ENCODE measurements around the gene BRD7. TPM values are rescaled to one million over a fixed set of nuclear protein-coding genes. Genes with fewer than 3 reads are reported as not detected.
A peak's percentile ranks its signal among the peaks of the same experiment; 100 is the strongest.

Gene BRD7
- total RNA-seq, 2 experiments from 2014 or later, result 93.3 to 101 TPM

DNA sequence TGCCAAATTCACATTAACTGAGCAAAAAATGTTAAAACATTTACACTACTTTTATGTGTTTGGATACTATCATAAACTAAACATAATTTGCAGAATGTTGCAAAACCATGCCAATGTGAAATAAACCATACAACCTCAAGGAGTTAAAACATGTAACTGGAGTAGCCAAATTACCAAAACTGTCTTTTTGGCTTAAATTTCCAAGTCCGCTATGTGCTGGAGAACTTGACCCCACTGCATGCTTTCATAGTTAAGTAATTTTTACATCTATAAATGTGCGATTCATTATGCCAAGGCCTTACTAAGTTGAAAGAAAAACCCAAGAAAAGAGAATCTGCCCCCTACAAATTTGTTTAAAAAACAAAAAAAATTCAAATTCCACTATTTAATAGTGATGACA, 28.2 kb downstream of the BRD7 start:
- peaks cover 56% of the 10 kb centered on the region for H3K4me1 Mint-ChIP-seq
- H3K27ac Mint-ChIP-seq, result peak overlapping the region; percentile 51
- no peak for DNase-seq
- CTCF ChIA-PET, result interaction anchor here (1.0 to 7.2 kb wide), 5 partner anchors 13 to 466 kb away, joined by 3 to 98 read pairs (median 11); partner anchors contain the start of gene CNEP1R1
- H3K9me3 Mint-ChIP-seq, result peaks cover 2% of the 10 kb centered on the region
- H3K36me3 Mint-ChIP-seq (ENCODE audit: low read depth), result peaks cover 65% of the 10 kb centered on the region
- no peak overlapping the region for H3K4me3 Mint-ChIP-seq
- POLR2A ChIA-PET, result interaction anchor here (2.1 to 6.8 kb wide), 4 partner anchors 13 to 124 kb away, joined by 6 to 165 read pairs (median 62); no protein-coding TSS in a partner anchor
- no peaks in the 10 kb centered on the region for H3K27me3 Mint-ChIP-seq

DNA sequence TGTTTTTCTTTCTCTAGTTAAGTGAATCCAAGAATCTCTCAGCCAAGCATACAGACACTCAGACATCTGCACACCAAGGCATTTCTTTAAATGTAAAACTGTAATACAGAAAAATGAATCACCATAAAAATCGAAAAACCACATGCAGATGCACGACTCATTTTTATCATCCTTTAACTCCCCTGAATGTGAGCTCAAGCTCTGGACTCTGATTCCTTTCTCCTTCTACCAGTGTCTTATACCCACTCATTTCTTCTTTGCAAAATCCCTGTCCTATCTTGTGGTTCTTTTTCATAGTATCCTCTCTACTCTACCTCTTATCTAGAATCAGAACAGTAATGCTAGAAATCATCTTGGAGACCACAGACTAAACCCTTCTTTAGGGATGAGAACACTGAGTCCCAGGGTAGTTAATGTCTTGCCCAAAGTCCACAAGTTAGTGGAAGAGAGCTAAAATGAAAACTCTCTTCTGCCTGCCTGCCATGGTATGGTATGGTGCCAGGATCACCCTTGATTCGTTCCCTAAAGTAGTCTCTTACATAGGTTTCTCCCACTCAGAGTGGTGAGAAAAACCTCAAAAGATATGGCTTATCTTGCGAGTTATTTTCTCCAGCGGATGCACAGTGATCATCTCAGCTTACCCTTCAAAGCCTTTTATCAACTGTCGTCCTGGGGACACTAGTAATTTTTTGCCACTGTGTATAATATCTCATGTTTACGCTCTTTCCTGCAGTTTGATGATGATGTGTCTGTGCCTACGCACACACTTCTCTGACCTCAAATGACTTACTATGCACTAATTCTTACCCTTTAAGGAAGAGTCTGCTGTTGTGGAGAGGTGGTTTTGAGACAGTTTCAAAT, 30.2 kb downstream of the BRD7 start:
- H3K36me3 Mint-ChIP-seq (ENCODE audit: low read depth), result peaks cover 64% of the 10 kb centered on the region
- peak; percentile 50 for DNase-seq
- peaks cover 72% of the 10 kb centered on the region for H3K4me1 Mint-ChIP-seq
- H3K27me3 Mint-ChIP-seq, result no peaks in the 10 kb centered on the region
- ChIA-PET POLR2A (interaction anchor here (0.7 to 6.8 kb wide), 24 partner anchors 12 to 468 kb away, joined by 3 to 165 read pairs (median 5); partner anchors contain the start of genes ADCY7, BRD7, CNEP1R1 and CYLD), CTCF (interaction anchor here (0.8 to 7.2 kb wide), 9 partner anchors 11 to 468 kb away, joined by 3 to 98 read pairs (median 5); partner anchors contain the start of gene CNEP1R1)
- no peaks in the 10 kb centered on the region for H3K9me3 Mint-ChIP-seq
- H3K27ac Mint-ChIP-seq, result peak overlapping the region; percentile 95
- H3K4me3 Mint-ChIP-seq, result peak overlapping the region; percentile 59

DNA sequence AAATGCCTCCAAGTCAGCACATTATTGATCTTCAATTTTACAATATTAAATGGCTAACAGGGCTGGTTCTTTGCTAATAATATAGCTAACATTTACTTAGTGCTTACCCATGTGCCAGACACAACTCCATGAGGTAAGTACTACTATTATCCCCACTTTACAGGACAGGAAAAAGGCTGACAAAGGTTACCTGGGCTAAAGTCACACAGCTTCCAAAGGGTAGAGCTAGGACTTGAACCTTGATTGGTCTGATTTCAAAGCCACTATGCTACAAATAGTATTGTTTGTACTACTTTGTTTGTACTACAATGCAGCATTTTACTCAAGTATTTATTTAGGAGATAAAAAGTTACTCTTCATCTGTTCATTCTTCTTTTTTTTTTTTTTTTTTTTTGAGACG, 31.9 kb downstream of the BRD7 start:
- ChIA-PET CTCF (interaction anchor here (0.7 to 7.2 kb wide), 5 partner anchors 9 to 328 kb away, joined by 3 to 98 read pairs (median 6); no protein-coding TSS in a partner anchor), POLR2A (interaction anchor here (0.7 to 6.8 kb wide), 8 partner anchors 10 to 409 kb away, joined by 3 to 165 read pairs (median 22); partner anchors contain the start of gene ADCY7)
- Mint-ChIP-seq H3K27me3 (no peaks in the 10 kb centered on the region), H3K4me1 (peaks cover 78% of the 10 kb centered on the region), H3K36me3 (ENCODE audit: low read depth) (peaks cover 65% of the 10 kb centered on the region), H3K27ac (peak overlapping the region; percentile 95), H3K9me3 (no peaks in the 10 kb centered on the region), H3K4me3 (no peak overlapping the region)
- DNase-seq, result no peak

DNA sequence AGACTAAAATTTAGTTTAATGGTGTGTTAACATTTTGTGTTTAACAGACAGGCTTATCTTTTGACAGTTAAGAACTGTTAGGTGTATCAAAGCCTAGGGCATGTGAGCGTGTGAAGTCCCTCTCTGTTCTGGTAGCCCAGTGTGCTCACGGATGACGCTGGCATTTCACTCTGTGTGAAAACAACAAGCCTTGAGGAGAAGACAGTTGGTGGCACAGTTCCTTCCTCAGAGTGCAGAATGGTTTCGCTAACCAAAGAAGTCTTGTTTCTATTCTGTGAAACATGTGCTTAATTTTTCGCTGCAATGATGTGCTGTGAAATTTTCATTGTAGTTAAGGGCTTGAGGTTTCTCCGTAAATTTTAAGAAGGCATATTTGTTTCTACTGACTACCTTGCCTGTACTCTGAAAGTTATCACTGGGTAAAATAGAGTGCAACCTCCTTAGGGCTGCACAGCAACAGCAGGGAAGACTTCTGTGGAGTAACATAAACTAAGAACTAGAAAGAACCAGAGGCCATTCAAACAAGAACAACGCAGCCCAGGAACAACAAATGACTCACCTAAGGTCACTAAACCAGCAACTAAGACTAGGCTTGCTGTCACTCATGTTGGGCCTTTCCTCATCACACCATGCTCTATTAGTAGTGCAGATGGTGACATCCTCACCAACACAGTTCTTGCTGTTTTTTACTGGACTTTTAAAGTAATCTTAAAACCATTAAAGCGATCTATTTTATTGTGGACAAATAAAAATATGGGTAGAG, 33.4 kb downstream of the BRD7 start:
- peaks cover 82% of the 10 kb centered on the region for H3K4me1 Mint-ChIP-seq
- no peaks in the 10 kb centered on the region for H3K9me3 Mint-ChIP-seq
- H3K27ac Mint-ChIP-seq, result peak overlapping the region; percentile 95
- H3K27me3 Mint-ChIP-seq, result no peaks in the 10 kb centered on the region
- H3K36me3 Mint-ChIP-seq (ENCODE audit: low read depth), result peaks cover 67% of the 10 kb centered on the region
- POLR2A ChIA-PET, result interaction anchor here (1.0 to 6.8 kb wide), 4 partner anchors 9 to 90 kb away, joined by 3 to 165 read pairs (median 3); partner anchors contain the start of gene ADCY7
- DNase-seq, result peak; percentile 66
- CTCF ChIA-PET, result no interaction called here
- peak overlapping the region; percentile 29 for H3K4me3 Mint-ChIP-seq

- Mint-ChIP-seq H3K4me1 (peaks cover 85% of the 10 kb centered on the region), H3K4me3 (peak overlapping the region; percentile 11), H3K27me3 (no peaks in the 10 kb centered on the region), H3K9me3 (no peaks in the 10 kb centered on the region), H3K27ac (peak overlapping the region; percentile 95), H3K36me3 (ENCODE audit: low read depth) (peaks cover 75% of the 10 kb centered on the region)
- POLR2A ChIA-PET, result interaction anchor here (0.6 to 1.5 kb wide), 4 partner anchors 22 to 143 kb away, joined by 3 read pairs; partner anchors contain the start of gene ADCY7
- no peak for DNase-seq
- CTCF ChIA-PET, result no interaction called here
Observed at GRCh38 chr16:50334106-50334975, 34.4 kb downstream of the BRD7 start.

- CTCF ChIA-PET, result interaction anchor here (13.2 kb wide), 1 partner anchor 23 kb away, joined by 364 read pairs; no protein-coding TSS in a partner anchor
- H3K4me3 Mint-ChIP-seq, result no peak overlapping the region
- peaks cover 83% of the 10 kb centered on the region for H3K4me1 Mint-ChIP-seq
- no peaks in the 10 kb centered on the region for H3K9me3 Mint-ChIP-seq
- POLR2A ChIA-PET, result no interaction called here
- no peak overlapping the region for H3K27ac Mint-ChIP-seq
- DNase-seq, result no peak
- H3K27me3 Mint-ChIP-seq, result no peaks in the 10 kb centered on the region
- H3K36me3 Mint-ChIP-seq (ENCODE audit: low read depth), result peaks cover 75% of the 10 kb centered on the region
Observed at GRCh38 chr16:50332599-50332998, 36.2 kb downstream of the BRD7 start.

- H3K27ac Mint-ChIP-seq, result peak overlapping the region; percentile 19
- no peak for DNase-seq
- peaks cover 83% of the 10 kb centered on the region for H3K4me1 Mint-ChIP-seq
- ChIA-PET CTCF (interaction anchor here (13.2 kb wide), 1 partner anchor 24 kb away, joined by 364 read pairs; no protein-coding TSS in a partner anchor), POLR2A (interaction anchor here (1.1 to 9.8 kb wide), 3 partner anchors 7 to 98 kb away, joined by 3 to 165 read pairs (median 3); no protein-coding TSS in a partner anchor)
- H3K4me3 Mint-ChIP-seq, result no peak overlapping the region
- H3K27me3 Mint-ChIP-seq, result no peaks in the 10 kb centered on the region
- H3K9me3 Mint-ChIP-seq, result no peaks in the 10 kb centered on the region
- H3K36me3 Mint-ChIP-seq (ENCODE audit: low read depth), result peaks cover 76% of the 10 kb centered on the region
Observed at GRCh38 chr16:50331570-50331969, 37.2 kb downstream of the BRD7 start.

DNA sequence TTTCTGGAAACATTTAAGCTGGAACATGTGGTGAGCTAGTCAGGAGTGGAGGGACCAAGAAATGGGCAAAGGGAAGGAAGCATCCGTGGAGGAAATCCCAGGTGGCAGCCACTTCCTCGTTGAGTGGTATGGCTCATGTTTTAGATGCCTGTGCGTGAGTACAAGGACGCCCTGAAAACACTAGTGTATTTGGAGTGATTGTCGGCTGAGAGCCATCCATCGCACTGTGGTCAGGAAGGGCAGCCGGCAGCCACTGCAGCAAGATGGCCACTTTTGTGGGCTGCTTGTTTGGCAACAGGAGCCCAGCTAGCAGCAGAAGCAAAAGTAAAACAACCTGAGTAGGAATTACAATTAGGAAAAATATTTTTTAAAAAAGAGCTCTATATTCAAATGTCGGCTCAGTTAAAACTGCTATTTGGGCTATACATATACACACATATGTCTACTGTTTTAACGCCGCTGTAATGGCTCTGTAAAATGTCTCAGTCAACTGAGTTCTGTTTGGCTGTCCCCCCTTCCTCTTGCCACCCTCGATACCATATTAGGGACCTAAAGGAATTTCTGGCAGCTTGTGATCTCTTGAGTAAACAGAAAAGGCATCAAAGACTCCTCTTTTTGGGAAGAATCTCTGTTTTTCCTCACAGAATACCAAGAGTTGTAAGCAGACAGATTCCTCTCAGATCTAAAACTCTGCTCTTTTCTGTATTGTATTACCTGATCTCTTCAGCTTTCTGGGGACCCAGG, 39.2 kb downstream of the BRD7 start:
- ChIA-PET POLR2A (interaction anchor here (1.0 to 9.8 kb wide), 7 partner anchors 9 to 477 kb away, joined by 3 to 165 read pairs (median 4); no protein-coding TSS in a partner anchor), CTCF (interaction anchor here (0.9 to 13.2 kb wide), 5 partner anchors 10 to 477 kb away, joined by 3 to 364 read pairs (median 57); partner anchors contain the start of gene CNEP1R1)
- H3K4me3 Mint-ChIP-seq, result no peak overlapping the region
- H3K4me1 Mint-ChIP-seq, result peaks cover 76% of the 10 kb centered on the region
- H3K27me3 Mint-ChIP-seq, result no peaks in the 10 kb centered on the region
- H3K36me3 Mint-ChIP-seq (ENCODE audit: low read depth), result peaks cover 80% of the 10 kb centered on the region
- H3K9me3 Mint-ChIP-seq, result no peaks in the 10 kb centered on the region
- H3K27ac Mint-ChIP-seq, result peak overlapping the region; percentile 26
- no peak for DNase-seq

DNA sequence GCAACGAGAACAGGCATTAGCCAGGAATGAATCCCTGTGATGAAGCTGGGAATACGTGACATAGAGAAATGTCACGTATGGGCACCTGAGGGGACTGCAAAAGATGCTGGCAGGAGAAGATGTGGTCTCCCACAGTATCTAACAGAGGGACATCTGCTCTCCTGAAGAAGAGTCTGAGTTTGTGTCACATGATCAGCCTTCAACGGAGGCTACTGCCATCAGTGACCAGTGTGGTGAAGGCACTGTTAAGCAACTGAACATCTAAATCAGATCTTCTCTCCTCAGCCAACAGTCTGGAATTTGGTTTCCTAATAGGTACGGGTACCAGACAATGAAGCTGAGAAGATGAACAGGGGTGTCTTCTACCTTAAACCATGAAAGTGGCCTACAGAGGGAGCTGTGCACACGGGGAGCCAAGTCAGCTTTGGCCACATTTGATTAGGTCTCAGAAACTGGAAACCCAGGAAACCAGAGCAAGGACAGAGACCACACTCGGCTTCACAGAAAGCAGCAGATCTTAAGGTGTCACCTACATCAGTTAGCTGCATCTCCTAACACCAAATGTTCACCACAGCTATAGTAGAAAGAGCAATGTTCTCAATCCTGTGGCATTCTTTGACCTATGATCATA, 41.8 kb downstream of the BRD7 start:
- peak overlapping the region; percentile 85 for H3K27ac Mint-ChIP-seq
- no peaks in the 10 kb centered on the region for H3K27me3 Mint-ChIP-seq
- peaks cover 72% of the 10 kb centered on the region for H3K4me1 Mint-ChIP-seq
- H3K9me3 Mint-ChIP-seq, result no peaks in the 10 kb centered on the region
- ChIA-PET CTCF (interaction anchor here (0.6 to 13.2 kb wide), 34 partner anchors 9 to 485 kb away, joined by 3 to 364 read pairs (median 4); partner anchors contain the start of genes BRD7, CNEP1R1 and HEATR3), POLR2A (interaction anchor here (0.7 to 9.8 kb wide), 27 partner anchors 10 to 479 kb away, joined by 3 to 165 read pairs (median 6); partner anchors contain the start of genes CNEP1R1, CYLD and SNX20)
- peaks cover 73% of the 10 kb centered on the region for H3K36me3 Mint-ChIP-seq (ENCODE audit: low read depth)
- peak; percentile 82 for DNase-seq
- no peak overlapping the region for H3K4me3 Mint-ChIP-seq

GRCh38 chr16:50326264-50326663, 42.5 kb downstream of the BRD7 start:
- Mint-ChIP-seq H3K36me3 (ENCODE audit: low read depth) (peaks cover 73% of the 10 kb centered on the region), H3K4me1 (peaks cover 67% of the 10 kb centered on the region), H3K27me3 (no peaks in the 10 kb centered on the region), H3K4me3 (no peak overlapping the region), H3K27ac (peak overlapping the region; percentile 45), H3K9me3 (no peaks in the 10 kb centered on the region)
- DNase-seq, result peak; percentile 16
- CTCF ChIA-PET, result interaction anchor here (0.6 to 13.2 kb wide), 21 partner anchors 8 to 485 kb away, joined by 3 to 364 read pairs (median 7); no protein-coding TSS in a partner anchor
- POLR2A ChIA-PET, result interaction anchor here (1.0 to 9.8 kb wide), 14 partner anchors 9 to 480 kb away, joined by 3 to 165 read pairs (median 7); partner anchors contain the start of genes CNEP1R1 and CYLD
